ENCODE measurements around the gene CFAP90. TPM values are rescaled to one million over a fixed set of nuclear protein-coding genes. Genes with fewer than 3 reads are reported as not detected.

The CFAP90 gene
- total RNA-seq, 1 experiment from 2014 or later: 0.69 TPM

DNA sequence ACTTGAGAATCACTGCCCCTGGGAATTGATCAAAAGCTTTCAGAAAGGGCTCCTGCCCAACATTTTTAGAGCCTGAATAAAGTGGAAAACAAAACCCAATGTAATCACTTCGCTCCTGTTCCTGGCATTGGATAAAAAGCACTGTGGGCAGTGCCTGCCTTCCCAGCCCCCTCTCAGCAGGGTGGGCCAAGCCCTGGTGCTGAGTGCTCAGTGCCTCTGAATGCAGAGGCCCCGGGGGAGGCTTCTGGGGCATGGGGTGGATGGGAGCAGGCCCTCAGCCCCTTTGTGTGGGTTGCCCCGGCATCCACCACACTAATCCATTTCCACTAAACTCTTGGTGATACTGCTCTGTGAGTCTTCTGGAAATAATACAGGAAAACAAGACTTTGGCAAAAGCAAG is 55.6 kb downstream of the CFAP90 start:
- H3K36me3 ChIP-seq (ENCODE audit: control insufficient read depth, insufficient read depth, low read length): no peaks in the 10 kb centered on the region
- no peaks in the 10 kb centered on the region for H3K4me1 ChIP-seq (ENCODE audit: control insufficient read depth, insufficient read depth, low read length)
- POLR2A ChIA-PET: no interaction called here
- BruUV-seq (replicated peaks): no TSS peak
- no peak for ATAC-seq
- no peaks in the 10 kb centered on the region; the same call in 1 of the 2 replicates for H3K27me3 ChIP-seq (ENCODE audit: control insufficient read depth, insufficient read depth, low read length)
- no peaks in the 10 kb centered on the region for H3K9me3 ChIP-seq (ENCODE audit: control insufficient read depth, insufficient read depth, low read depth, low read length)
- H3K4me3 ChIP-seq (ENCODE audit: low read depth in 2 of 2, low read length in 2 of 2): no peak overlapping the region
- TF ChIP-seq TCF7L2 (IDR thresholded peaks at IDR 0.05; ENCODE audit: low read depth, low read length) (no peak), SIN3A (IDR thresholded peaks at IDR 0.05; ENCODE audit: borderline replicate concordance, insufficient read depth, low read depth, low read length) (no peak), POLR2AphosphoS5 (IDR thresholded peaks at IDR 0.05; ENCODE audit: low read depth, low read length) (no peak)
- TF ChIP-seq, protein P1, sequence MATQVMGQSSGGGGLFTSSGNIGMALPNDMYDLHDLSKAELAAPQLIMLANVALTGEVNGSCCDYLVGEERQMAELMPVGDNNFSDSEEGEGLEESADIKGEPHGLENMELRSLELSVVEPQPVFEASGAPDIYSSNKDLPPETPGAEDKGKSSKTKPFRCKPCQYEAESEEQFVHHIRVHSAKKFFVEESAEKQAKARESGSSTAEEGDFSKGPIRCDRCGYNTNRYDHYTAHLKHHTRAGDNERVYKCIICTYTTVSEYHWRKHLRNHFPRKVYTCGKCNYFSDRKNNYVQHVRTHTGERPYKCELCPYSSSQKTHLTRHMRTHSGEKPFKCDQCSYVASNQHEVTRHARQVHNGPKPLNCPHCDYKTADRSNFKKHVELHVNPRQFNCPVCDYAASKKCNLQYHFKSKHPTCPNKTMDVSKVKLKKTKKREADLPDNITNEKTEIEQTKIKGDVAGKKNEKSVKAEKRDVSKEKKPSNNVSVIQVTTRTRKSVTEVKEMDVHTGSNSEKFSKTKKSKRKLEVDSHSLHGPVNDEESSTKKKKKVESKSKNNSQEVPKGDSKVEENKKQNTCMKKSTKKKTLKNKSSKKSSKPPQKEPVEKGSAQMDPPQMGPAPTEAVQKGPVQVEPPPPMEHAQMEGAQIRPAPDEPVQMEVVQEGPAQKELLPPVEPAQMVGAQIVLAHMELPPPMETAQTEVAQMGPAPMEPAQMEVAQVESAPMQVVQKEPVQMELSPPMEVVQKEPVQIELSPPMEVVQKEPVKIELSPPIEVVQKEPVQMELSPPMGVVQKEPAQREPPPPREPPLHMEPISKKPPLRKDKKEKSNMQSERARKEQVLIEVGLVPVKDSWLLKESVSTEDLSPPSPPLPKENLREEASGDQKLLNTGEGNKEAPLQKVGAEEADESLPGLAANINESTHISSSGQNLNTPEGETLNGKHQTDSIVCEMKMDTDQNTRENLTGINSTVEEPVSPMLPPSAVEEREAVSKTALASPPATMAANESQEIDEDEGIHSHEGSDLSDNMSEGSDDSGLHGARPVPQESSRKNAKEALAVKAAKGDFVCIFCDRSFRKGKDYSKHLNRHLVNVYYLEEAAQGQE (IDR thresholded peaks at IDR 0.05; ENCODE audit: insufficient read depth in 1 of 2, low read depth in 2 of 2, low read length in 1 of 2): no peak
- TF ChIP-seq, protein P2, sequence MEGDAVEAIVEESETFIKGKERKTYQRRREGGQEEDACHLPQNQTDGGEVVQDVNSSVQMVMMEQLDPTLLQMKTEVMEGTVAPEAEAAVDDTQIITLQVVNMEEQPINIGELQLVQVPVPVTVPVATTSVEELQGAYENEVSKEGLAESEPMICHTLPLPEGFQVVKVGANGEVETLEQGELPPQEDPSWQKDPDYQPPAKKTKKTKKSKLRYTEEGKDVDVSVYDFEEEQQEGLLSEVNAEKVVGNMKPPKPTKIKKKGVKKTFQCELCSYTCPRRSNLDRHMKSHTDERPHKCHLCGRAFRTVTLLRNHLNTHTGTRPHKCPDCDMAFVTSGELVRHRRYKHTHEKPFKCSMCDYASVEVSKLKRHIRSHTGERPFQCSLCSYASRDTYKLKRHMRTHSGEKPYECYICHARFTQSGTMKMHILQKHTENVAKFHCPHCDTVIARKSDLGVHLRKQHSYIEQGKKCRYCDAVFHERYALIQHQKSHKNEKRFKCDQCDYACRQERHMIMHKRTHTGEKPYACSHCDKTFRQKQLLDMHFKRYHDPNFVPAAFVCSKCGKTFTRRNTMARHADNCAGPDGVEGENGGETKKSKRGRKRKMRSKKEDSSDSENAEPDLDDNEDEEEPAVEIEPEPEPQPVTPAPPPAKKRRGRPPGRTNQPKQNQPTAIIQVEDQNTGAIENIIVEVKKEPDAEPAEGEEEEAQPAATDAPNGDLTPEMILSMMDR (IDR thresholded peaks at IDR 0.05): no peak
- in situ Hi-C loops (cut with HindIII; ENCODE audit: low pct_unique_long_range_greater_than_20kb, low sequenced_read_pairs): no loop called here
- CTCF ChIA-PET: no interaction called here
- H3K27ac ChIP-seq (ENCODE audit: low read length): no peak overlapping the region
- intact Hi-C loops (cut with micrococcal nuclease; ENCODE audit: unreplicated experiment): no loop called here
- no peak for DNase-seq (ENCODE audit: low read depth, low spot score)

DNA sequence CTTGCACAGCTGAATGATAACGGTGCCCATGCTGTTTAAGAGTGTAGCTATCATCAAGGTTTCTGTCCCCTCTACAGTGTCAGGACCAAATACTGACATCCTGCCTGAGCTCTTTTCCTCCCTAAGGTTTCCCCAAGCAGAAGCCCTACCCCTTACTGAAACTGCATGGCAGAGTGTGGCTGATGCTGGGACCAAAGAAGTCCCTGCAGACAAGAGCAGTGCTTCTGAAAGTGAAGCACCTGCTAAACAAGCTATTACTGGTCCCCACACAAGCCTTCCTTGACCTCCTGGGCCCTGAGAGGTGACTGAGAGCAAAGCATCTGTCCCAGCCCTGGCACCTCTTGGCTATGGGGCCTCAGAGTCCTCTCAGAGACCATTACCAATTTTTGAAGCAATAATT is 56.1 kb downstream of the CFAP90 start:
- Histone ChIP-seq H3K36me3 (ENCODE audit: control insufficient read depth, insufficient read depth, low read length) (no peaks in the 10 kb centered on the region), H3K27me3 (ENCODE audit: control insufficient read depth, insufficient read depth, low read length) (no peaks in the 10 kb centered on the region; the same call in 1 of the 2 replicates), H3K9me3 (ENCODE audit: control insufficient read depth, insufficient read depth, low read depth, low read length) (no peaks in the 10 kb centered on the region), H3K4me1 (ENCODE audit: control insufficient read depth, insufficient read depth, low read length) (no peaks in the 10 kb centered on the region), H3K27ac (ENCODE audit: low read length) (no peak overlapping the region), H3K4me3 (ENCODE audit: low read depth in 2 of 2, low read length in 2 of 2) (no peak overlapping the region)
- intact Hi-C loops (cut with micrococcal nuclease; ENCODE audit: unreplicated experiment) (no loop called here), in situ Hi-C loops (cut with HindIII; ENCODE audit: low pct_unique_long_range_greater_than_20kb, low sequenced_read_pairs) (no loop called here)
- ChIA-PET CTCF (no interaction called here), POLR2A (no interaction called here)
- no peak for TF ChIP-seq SIN3A (IDR thresholded peaks at IDR 0.05; ENCODE audit: borderline replicate concordance, insufficient read depth, low read depth, low read length)
- TF ChIP-seq TCF7L2 (IDR thresholded peaks at IDR 0.05; ENCODE audit: low read depth, low read length): no peak
- TF ChIP-seq, protein P1 (IDR thresholded peaks at IDR 0.05; ENCODE audit: insufficient read depth in 1 of 2, low read depth in 2 of 2, low read length in 1 of 2): no peak
- TF ChIP-seq POLR2AphosphoS5 (IDR thresholded peaks at IDR 0.05; ENCODE audit: low read depth, low read length): no peak
- TF ChIP-seq, protein P2 (IDR thresholded peaks at IDR 0.05): no peak
- no TSS peak for BruUV-seq (replicated peaks)
- DNase-seq (ENCODE audit: low read depth, low spot score) (no peak), ATAC-seq (no peak)
